ENCODE measurements around the gene FER. TPM values are rescaled to one million over a fixed set of nuclear protein-coding genes. Genes with fewer than 3 reads are reported as not detected.

The FER gene
- total RNA-seq, 1 experiment from 2014 or later = 16.4 TPM

GRCh38 chr5:108910627-108911026 lies 162.9 kb downstream of the FER start:
- no TSS peak for BruUV-seq (replicated peaks)

DNA sequence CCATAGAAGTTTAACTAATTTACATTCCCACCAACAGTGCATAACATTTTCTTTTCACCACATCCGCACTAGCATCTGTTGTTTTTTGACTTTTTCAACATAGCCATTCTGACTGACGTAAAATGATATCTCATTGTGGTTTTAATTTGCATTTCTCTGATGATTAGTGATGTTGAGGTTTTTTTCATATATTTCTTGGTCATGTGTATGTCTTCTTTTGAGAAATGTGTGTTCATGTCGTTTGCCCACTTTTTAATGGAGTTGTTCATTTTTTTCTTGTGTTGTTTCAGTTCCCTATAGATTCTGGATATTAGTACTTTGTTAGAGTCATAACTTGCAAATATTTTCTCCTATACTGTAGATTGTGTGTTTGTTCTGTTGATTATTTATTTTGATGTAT lies 163.4 kb downstream of the FER start:
- TF ChIP-seq EZH2 (IDR thresholded peaks at IDR 0.05; ENCODE audit: borderline replicate concordance, low read depth, low read length, poor library complexity, severe bottlenecking) = no peak
- TF ChIP-seq, protein P1, sequence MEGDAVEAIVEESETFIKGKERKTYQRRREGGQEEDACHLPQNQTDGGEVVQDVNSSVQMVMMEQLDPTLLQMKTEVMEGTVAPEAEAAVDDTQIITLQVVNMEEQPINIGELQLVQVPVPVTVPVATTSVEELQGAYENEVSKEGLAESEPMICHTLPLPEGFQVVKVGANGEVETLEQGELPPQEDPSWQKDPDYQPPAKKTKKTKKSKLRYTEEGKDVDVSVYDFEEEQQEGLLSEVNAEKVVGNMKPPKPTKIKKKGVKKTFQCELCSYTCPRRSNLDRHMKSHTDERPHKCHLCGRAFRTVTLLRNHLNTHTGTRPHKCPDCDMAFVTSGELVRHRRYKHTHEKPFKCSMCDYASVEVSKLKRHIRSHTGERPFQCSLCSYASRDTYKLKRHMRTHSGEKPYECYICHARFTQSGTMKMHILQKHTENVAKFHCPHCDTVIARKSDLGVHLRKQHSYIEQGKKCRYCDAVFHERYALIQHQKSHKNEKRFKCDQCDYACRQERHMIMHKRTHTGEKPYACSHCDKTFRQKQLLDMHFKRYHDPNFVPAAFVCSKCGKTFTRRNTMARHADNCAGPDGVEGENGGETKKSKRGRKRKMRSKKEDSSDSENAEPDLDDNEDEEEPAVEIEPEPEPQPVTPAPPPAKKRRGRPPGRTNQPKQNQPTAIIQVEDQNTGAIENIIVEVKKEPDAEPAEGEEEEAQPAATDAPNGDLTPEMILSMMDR (conservative IDR thresholded peaks at IDR 0.05; ENCODE audit: low read depth, low read length) = no peak
- no TSS peak for BruUV-seq (replicated peaks)

More at GRCh38 chr5:108910627-108911026, 162.9 kb downstream of the FER start:
- ChIA-PET CTCF (no interaction called here), POLR2A (ENCODE audit: low non-redundant PET) (no interaction called here)
- DNase-seq (ENCODE audit: low spot score) = no peak
- Histone ChIP-seq H3K36me3 (ENCODE audit: insufficient read depth, low read length, poor library complexity, severe bottlenecking) (no peaks in the 10 kb centered on the region), H3K4me3 (ENCODE audit: low read depth, low read length, poor library complexity, severe bottlenecking) (no peak overlapping the region), H3K4me1 (ENCODE audit: insufficient read depth, low read length, poor library complexity, severe bottlenecking) (no peaks in the 10 kb centered on the region), H3K27ac (ENCODE audit: low read depth, low read length, poor library complexity, severe bottlenecking) (no peak overlapping the region), H3K9me3 (ENCODE audit: low read depth, low read length, poor library complexity, severe bottlenecking) (no peaks in the 10 kb centered on the region), H3K27me3 (replicated peaks; ENCODE audit: insufficient read depth, low read depth, low read length, poor library complexity) (no peaks in the 10 kb centered on the region)
- intact Hi-C loops (cut with micrococcal nuclease; ENCODE audit: unreplicated experiment) = no loop called here
- no peak for TF ChIP-seq EZH2 (IDR thresholded peaks at IDR 0.05; ENCODE audit: borderline replicate concordance, low read depth, low read length, poor library complexity, severe bottlenecking)
- TF ChIP-seq, protein P1 (conservative IDR thresholded peaks at IDR 0.05; ENCODE audit: low read depth, low read length) = no peak

GRCh38 chr5:108917596-108917995 lies 169.9 kb downstream of the FER start:
- peaks cover 9% of the 10 kb centered on the region for H3K4me1 ChIP-seq (ENCODE audit: insufficient read depth, low read length, poor library complexity, severe bottlenecking)
- no peak overlapping the region for H3K27ac ChIP-seq (ENCODE audit: low read depth, low read length, poor library complexity, severe bottlenecking)
- BruUV-seq (replicated peaks) = no TSS peak
- H3K36me3 ChIP-seq (ENCODE audit: insufficient read depth, low read length, poor library complexity, severe bottlenecking) = no peaks in the 10 kb centered on the region
- H3K27me3 ChIP-seq (replicated peaks; ENCODE audit: insufficient read depth, low read depth, low read length, poor library complexity) = no peaks in the 10 kb centered on the region
- H3K9me3 ChIP-seq (ENCODE audit: low read depth, low read length, poor library complexity, severe bottlenecking) = no peaks in the 10 kb centered on the region
- TF ChIP-seq EZH2 (IDR thresholded peaks at IDR 0.05; ENCODE audit: borderline replicate concordance, low read depth, low read length, poor library complexity, severe bottlenecking) = no peak
- TF ChIP-seq, protein P1 (conservative IDR thresholded peaks at IDR 0.05; ENCODE audit: low read depth, low read length) = no peak
- ChIA-PET POLR2A (ENCODE audit: low non-redundant PET) (no interaction called here), CTCF (no interaction called here)
- DNase-seq (ENCODE audit: low spot score) = no peak
- intact Hi-C loops (cut with micrococcal nuclease; ENCODE audit: unreplicated experiment) = no loop called here
- H3K4me3 ChIP-seq (ENCODE audit: low read depth, low read length, poor library complexity, severe bottlenecking) = no peak overlapping the region

More for the DNA sequence above, 163.4 kb downstream of the FER start:
- intact Hi-C loops (cut with micrococcal nuclease; ENCODE audit: unreplicated experiment) = no loop called here
- ChIA-PET CTCF (no interaction called here), POLR2A (ENCODE audit: low non-redundant PET) (no interaction called here)
- H3K4me1 ChIP-seq (ENCODE audit: insufficient read depth, low read length, poor library complexity, severe bottlenecking) = no peaks in the 10 kb centered on the region
- H3K36me3 ChIP-seq (ENCODE audit: insufficient read depth, low read length, poor library complexity, severe bottlenecking) = no peaks in the 10 kb centered on the region
- H3K27ac ChIP-seq (ENCODE audit: low read depth, low read length, poor library complexity, severe bottlenecking) = no peak overlapping the region
- H3K27me3 ChIP-seq (replicated peaks; ENCODE audit: insufficient read depth, low read depth, low read length, poor library complexity) = no peaks in the 10 kb centered on the region
- H3K4me3 ChIP-seq (ENCODE audit: low read depth, low read length, poor library complexity, severe bottlenecking) = no peak overlapping the region
- no peaks in the 10 kb centered on the region for H3K9me3 ChIP-seq (ENCODE audit: low read depth, low read length, poor library complexity, severe bottlenecking)
- DNase-seq (ENCODE audit: low spot score) = no peak

Measured in A673 (cell line).